NCI-H2171 treated with DMSO at 0.1 percent for 48 hours (cell line): ENCODE data around the gene FBN2.

Source experiments
- DNase-seq: peaks from one replicate; lab custom pipeline; 2025; lab: John Stamatoyannopoulos, UW

Gene FBN2

DNA sequence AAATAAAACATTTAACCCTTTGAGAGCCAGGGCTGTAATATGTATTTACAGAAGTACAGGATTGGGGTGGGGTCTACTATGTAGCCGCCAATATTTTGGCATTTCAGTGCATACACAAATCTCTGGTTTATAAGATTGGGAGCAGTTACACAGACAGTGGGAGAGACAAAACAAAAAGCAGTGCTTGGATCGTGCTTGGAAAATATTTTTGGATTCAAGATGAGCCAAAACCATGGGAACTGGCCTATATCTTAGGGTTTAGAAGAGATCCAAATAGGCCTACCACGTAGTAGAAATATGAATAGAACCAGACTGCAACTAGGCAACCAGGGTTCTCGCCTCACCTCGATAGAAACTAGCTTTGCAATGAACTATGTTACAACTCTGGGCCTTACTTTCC, 284.9 kb downstream of the FBN2 start:
- no peak for DNase-seq

DNA sequence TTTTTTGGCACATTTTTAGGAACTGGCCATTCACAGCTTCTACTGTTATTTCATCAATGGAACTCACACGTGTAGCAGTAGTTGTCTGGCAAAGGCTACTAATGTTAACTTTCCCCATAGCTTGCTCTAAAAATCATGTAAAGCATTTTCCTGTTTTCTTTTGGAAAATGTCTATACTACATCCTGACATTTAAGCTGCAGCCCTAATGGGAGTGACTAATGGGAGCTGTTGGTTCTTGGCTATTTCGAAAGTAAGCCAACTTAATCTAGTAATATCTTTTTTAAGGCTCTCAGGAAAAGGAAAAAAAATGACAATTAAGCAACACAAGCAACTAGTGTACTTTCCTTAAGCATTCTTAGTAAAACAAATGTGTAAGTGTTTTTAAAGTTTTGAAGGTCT, 285.3 kb downstream of the FBN2 start:
- DNase-seq, result no peak

- DNase-seq, result no peak
Measured at GRCh38 chr5:128252196-128252595, 285.8 kb downstream of the FBN2 start.

DNA sequence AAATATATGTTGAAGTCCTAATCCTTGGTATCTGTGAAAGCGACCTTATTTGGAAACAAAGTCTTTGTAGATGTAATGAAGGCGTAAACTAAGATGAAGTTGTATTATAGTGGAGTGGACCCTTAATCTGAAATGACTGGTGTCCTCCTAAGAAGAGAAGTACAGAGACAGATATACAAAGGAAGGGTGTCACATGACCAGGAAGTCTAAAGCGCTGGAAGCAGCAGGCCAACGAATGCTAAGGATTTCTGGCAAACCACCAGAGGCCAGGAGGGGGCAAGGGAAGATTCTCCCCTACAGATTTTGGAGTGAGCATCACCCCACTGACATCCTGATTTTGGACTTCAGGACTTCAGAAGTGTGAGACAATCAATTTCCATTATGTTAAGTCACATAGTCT, 292.1 kb downstream of the FBN2 start:
- no peak for DNase-seq

GRCh38 chr5:128243958-128244582, 294.0 kb downstream of the FBN2 start:
- no peak for DNase-seq

DNA sequence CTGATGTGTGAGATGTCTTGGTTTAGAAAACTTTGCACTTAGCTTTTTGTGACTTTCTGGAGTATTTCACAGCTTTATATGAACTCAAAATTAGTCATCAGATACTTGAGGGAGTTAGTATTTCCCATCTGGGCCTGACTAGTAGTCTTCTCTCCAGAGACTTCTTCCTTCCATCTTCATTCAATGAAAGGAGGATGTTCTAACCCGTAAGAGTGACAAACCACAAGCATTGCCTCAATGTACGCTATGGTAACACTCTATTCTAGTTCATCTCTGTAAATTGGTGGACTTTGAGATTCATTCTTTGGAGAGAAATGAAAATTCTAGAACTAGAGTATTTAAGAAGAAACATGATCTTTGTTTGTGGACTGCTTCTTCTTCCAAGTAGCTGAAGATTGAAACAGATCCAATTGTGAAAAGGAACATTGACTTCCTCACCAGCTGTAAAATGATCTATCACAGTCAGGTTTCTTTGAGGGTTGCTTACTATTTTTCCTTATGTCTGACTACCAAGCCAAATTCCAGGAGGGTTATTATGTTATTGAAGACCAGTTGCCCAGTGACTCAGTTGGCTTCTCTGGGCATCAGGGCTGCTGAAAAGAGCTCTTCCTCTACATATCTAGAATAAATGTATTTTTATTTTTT, 296.9 kb downstream of the FBN2 start:
- DNase-seq, result no peak

DNA sequence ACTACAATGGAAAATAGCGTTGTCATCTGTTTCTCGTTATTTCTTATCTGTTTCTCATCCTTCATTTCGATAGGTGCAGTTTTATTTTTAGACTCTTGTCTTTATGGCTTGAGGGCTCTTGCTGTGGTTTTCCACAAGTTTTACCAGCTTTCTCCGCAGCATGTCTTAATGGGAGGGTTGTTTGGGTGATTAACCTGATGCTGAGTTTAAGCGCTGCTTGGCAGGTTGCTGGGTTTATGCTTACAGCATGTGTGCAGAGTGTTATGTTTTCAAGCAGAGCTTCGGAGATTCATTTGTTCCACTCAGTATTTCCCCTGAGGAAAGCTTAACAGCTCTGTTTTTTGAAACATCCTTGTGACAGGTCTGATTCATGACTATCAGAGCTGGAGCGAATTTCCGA, 300.5 kb downstream of the FBN2 start:
- peak; percentile 15 for DNase-seq

- DNase-seq, result no peak
Measured at GRCh38 chr5:128237000-128237399, 301.0 kb downstream of the FBN2 start.

- no peak for DNase-seq
Measured at GRCh38 chr5:128236334-128236733, 301.7 kb downstream of the FBN2 start.

GRCh38 chr5:128234928-128235641, 303.0 kb downstream of the FBN2 start:
- DNase-seq, result no peak

- no peak for DNase-seq
Measured at GRCh38 chr5:128228521-128228920, 309.5 kb downstream of the FBN2 start.

DNA sequence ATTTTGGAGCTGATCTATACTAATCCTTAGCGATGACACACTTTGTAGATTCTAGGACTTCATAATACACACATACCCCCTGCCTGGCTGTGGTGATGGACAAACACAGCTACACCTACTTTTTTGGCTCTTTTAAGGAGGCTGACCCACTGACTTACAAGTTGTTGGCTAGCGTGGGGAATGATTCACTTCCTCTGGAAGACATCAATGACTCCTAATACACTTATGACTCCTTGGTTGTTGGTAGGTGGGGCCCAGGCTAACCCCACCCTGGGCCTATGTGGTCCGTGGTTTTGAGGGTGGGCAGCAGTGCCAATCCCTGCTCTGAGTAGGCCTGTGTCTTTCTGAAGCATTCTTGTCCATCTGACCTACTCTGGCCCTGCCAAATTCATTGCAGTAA, 310.0 kb downstream of the FBN2 start:
- DNase-seq, result no peak

GRCh38 chr5:128225245-128226030, 312.6 kb downstream of the FBN2 start:
- DNase-seq, result no peak

DNA sequence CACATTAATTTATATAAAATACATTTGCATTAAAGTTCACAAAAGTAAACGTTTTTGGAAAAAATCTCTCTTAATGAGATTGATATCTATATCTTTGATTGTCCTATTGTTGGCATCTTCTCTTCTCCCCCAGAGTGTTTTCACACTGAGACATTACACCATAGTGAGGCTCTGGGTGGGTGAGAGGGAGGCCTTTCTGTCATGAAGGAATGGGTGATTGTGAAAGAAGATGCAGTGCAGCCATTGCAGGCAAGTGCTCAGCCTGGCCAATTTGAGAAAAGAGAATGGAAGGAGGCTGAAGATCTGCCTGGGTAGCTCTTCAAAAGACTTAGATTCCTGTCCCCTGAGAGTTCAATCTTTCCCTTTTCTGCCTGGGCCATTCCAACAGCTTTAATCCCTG, 313.7 kb downstream of the FBN2 start:
- no peak for DNase-seq

DNA sequence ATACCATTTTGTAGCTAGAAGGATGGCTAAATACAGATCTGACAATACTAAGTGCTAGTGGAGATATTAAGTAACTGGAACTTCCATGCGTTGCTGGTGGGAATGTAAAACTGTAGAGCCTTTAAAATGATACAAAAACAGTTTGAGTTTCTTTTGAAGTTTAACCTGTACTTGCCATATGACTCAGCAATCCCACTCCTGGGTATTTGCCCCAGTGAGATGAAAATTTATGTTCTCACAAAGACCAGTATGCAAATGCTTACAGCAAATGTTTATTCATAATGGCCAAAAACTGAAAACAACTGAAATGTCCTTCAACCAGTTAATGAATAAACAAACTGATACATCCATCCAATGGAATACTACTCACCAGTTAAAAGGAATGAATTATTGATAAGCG, 317.2 kb downstream of the FBN2 start:
- DNase-seq, result no peak

DNA sequence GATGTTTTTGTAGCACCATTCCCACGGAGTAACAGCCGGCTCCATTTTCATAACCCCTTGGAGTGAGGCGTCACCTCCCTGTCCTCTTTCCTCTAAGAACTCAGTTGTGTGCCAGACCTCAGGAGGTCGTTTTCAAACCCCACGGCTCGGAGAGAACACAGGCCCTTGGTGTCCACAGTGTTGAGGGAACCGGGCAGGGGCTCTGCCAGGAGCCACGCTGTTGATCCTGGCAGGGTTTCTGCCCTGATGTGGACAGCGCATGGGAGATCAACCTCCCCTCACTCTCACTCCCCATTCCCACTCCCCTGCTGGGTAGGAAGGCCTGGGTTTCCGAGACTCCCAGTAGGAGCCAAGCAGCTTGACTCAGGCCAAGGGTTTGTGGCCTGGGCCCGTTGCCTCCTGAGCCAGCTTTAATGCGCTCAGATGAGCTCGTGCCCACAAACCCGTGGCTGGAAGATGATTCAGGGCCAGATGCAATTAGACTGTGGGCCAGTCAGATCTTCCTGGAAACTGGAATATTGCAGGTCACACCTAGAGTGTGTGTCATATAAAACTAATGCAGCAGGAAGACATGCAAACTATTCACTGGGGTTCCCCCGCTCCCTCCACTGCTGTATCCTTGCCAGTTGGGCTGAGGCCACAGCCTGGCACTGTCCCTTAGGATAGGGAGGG, 321.0 kb downstream of the FBN2 start:
- DNase-seq, result no peak

GRCh38 chr5:128216285-128216684, 321.8 kb downstream of the FBN2 start:
- DNase-seq, result no peak

DNA sequence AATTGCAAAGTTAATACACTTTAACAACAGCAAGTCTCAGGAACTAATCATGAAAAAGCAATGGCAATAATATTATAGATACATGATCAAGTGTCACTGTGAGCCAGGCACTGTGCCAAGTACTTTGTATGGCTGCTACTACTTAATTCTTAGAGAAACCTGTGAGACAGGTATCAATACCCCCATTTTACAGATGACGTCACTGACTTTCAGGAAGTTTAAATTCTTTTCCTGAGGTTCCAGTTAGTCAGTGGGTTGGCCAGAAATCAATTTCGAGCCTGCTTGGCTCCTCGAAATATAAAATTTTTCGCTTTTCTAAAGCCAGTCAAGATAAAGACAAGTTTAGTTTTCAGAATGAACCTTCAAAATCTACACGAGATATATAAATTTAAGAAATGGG, 324.2 kb downstream of the FBN2 start:
- no peak for DNase-seq

- DNase-seq, result peak; percentile 22
Measured at GRCh38 chr5:128213340-128213739, 324.7 kb downstream of the FBN2 start.

DNA sequence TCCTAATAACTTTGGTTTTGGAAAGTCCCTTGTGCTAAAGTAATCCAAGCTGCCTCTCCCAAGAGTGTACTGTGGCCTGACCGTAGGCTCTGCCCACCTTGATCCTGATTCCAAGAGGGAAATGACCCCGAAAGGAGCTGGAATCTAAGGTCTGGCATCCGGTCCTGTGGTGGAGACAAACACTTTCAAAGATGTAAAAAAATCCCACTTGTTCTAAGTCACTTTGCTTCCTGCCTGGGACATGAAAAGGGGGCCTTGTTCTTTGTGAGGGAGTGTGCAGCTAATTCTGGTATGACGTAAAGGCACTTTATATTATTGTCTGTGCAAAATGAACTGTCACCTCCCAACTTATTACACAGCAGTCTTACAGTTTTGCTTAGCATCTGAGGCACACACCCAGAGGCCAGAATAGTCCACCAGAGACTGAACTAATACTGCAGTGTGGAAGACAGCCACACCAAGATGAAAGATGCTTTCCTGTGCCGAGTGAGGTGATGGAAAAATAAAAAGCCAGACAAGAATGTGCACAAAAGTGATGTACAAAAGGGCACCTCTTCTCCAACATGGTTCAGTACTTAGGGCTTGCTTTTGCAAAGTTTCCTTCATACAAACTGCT, 325.7 kb downstream of the FBN2 start:
- no peak for DNase-seq

GRCh38 chr5:128208436-128208835, 329.6 kb downstream of the FBN2 start:
- DNase-seq, result no peak
